Stimulated activated CD4-positive, alpha-beta T cell treated with anti-CD3 and anti-CD28 coated beads, Interleukin-4, amount 100 ng/mL, for 1 hour (primary cell): ENCODE measurements around the gene RC3H2.
"Not testable (repeated sequence)": the region's sequence is repeated elsewhere in the genome, so short reads cannot be mapped to it uniquely, and the experiment has no call there.

ENCODE experiments used
- DNase-seq: peaks from one replicate; pipeline ENCODE4 v3.0.0-alpha.2; 2020

RC3H2 gene

DNA sequence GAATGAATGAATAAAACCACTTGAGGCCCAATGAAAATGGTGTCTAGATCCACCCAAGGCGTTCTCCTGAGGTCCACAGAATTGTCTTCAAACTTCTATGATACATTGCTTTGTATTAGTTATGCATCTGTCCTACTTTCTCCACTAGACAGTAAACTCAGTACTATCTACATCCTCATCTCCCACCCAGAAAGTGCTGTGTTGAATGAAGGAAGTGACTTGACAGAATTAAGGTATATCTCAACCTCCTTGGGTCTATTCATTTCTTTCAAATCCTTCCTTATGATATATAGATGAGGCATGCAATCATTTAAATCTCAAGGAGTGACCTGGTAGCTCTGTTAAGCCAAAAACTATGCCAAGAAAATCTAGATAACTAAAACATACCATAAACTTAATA is 61.0 kb downstream of the RC3H2 start:
- DNase-seq = no peak

DNA sequence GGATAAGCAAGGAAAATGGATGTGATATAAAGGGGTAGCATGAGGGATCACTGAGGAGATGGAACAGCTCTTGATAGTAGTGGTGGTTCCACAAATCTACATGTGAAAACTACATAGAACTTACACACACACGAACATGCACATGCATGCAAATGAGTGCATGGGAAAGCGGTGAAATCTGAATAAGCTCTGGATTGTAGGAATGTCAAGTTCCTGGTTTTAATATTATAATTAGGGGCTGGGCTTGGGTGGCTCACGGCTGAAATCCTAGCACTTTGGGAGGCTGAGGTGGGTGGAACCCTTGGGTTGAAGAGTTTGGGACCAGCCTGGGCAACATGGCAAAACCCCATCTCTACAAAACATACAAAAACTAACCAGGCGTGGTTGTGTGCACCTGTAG is 63.7 kb downstream of the RC3H2 start:
- DNase-seq = no peak

DNA sequence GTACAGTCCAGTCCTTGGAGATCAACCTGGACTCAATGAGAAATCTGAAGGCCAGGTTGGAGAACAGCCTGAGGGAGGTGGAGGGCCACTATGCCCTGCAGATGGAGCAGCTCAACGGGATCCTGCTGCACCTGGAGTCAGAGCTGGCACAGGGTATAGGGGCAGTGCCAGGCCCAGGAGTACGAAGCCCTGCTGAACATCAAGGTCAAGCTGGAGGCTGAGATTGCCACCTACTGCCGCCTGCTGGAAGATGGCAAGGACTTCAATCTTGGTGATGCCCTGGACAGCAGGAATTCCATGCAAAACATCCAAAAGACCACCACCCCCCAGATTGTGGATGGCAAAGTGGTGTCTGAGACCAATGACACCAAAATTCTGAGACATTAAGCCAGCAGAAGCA is 66.7 kb downstream of the RC3H2 start:
- not testable (repeated sequence) for DNase-seq

DNA sequence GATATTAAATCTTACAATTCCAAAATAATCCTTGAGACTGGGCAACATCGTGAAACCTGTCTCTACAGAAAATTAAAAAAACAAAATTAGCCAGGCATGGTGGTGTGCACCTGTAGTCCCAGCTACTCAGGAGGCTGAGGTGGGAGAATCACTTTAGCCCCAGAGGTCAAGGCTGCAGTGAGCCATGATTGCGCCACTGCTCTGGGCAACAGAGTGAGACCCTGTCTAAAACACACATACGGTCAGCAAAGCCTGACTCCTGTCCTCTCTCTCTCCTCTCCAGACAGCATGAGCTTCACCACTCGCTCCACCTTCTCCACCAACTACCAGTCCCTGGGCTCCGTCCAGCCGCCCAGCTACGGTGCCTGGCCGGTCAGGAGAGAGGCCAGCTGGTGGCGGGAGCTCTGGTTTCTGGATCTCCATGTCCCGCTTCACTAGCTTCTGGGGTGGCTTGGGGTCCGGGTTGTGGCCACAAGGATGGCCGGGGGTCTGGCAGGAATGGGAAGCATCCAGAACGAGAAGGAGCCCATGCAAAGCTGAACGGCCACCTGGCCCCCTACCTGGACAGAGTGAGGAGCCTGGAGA is 67.8 kb downstream of the RC3H2 start:
- DNase-seq = no peak

DNA sequence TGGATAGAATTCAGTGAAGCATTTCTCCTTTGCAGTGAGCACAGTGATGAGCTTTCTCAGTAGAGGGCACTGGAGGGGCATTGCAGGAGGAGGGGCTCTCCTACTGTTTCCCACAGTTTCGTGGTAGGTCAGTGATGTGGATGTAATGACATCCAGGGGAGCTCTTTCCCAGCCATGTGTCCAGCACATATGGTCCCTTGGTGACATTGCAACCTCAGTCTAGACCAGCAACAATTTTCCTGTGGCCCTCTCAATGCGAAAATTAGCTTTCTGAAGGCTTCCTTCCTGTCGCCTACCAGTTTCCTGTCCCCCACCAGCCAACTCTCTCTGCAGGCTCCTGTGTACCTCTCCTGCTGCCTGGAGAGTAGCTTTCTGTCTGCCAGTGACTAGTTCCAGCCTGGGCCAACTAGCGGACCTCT is 69.8 kb downstream of the RC3H2 start:
- peak; percentile 13 for DNase-seq

DNA sequence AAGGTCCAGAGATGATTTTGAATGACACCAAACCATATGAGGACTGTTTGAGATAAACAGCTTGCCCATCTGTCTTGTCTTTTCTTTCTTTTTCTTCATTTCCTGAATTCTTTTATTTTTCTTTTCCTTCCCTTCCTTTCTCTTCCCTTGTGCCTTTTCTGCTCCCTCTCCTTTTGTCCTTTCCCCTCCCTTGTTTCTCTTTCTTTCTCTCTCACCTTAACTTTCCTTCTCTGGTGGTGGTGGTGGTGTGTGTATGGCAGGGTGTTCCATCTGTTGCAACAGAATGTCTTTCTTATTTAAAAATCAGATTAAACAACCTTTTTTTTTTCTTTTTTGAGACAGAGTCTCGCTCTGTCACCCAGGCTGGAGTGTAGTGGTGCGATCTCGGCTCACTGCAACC is 73.0 kb downstream of the RC3H2 start:
- no peak for DNase-seq

DNA sequence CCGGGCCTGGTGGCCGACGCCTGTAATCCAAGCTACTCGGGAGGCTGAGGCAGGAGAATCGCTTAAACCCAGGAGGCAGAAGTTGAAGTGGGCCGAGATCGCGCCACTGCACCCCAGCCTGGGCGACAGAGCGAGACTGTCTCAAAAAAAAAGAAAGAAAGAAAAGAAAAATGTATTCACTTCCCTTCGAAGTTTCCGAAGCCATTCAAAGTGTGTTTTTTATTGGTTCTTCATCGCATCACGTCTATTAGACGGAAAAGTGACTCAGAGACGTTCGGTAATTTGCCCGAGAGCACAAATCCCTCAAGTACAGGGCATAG is 76.2 kb downstream of the RC3H2 start:
- not testable (repeated sequence) for DNase-seq

DNA sequence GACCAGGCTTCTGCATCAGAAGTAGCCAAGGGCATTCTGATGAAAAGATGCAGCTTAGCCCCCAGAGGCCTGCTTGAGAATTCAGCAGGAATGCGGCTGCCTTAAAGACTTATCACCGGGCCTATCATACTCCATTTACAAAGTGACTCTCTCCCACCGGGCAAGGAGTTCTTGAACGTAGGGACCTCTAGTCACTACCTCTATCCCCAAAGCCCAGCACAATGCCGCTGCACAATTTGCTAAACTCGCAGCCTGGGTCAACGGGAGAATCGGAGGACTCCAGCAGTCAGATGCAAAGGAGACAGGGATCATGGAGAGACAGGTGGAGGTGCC is 77.4 kb downstream of the RC3H2 start:
- DNase-seq = no peak

DNA sequence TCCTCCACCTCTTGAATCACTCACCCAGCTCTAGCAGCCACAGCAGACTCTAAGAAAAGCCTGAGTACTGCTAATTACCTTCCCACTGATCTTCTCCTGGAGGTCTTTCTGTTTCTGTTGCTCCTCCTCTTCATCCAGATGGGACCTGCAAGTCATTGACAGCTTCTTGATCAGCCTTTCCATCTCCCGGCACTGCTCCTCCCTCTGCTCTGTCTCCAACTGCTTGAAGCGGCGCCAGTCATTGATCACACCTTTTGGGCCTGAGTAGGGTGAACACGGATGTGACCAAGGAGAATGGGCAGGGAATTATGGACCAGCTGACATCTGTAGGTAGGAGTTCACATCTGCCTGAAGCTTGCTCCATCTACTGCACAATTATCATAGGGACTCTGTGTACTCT is 82.2 kb downstream of the RC3H2 start:
- DNase-seq = no peak

DNA sequence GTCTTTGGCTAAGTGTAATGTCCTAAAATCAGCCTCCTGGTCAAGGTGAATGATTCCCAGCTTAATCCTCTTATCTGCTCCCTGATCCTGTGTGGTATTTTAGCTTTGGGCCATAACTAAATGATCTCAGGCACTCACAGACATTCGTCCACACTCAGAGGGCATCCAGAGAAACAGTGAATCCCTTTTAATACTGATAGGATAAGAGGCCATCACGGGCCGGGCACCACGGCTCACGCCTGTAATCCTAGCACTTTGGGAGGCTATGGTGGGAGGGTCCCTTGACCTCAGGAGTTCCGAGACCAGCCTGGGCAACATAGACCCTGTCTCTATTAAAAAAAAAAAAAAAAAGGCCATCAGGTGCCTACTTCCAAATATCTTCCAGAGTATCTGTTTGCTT is 83.1 kb downstream of the RC3H2 start:
- no peak for DNase-seq

DNA sequence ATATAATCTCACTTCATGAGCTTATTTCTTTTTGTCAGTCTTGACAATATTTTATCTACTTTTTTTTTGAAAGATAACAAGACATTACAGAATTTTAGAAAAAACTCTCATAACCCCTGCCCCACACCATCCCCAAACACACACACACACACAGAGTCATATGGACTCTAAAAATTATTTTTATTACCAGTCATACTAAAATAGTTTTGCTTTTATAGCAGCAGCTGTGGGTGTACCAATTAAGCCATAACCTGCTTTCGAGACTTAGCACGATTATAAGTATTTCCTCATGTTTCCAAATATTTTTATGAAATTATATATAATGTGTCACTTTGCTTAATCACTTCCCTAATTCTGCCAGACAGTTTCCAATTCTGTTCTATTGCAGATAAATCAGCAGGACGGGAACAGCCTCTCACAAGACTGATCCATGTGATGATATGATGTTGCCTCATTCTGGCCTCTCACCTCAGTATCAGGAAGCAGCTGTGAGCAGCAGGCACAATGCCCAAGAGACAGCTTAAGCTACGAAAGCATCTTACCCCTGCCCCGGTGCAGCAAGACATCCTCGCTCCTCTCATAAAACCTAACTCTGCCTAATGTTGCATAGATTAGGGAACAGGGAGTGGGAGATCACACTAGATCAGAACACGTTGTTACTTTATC is 83.7 kb downstream of the RC3H2 start:
- DNase-seq = no peak

DNA sequence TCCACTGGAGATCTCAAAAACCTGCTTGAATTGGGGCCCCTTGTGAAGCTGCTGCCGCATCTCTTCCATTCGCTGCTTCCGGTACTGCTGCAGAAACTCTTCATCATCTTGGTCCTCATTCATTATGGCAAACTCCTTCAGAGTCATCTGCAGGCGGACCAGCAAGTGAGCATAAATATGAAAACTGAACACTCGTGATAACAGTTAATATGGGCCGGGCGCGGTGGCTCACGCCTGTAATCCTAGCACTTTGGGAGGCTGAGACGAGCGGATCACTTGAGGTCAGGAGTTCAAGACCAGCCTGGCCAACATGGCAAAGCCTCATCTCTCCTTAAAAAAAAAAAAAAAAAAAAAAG is 84.7 kb downstream of the RC3H2 start:
- no peak for DNase-seq

DNA sequence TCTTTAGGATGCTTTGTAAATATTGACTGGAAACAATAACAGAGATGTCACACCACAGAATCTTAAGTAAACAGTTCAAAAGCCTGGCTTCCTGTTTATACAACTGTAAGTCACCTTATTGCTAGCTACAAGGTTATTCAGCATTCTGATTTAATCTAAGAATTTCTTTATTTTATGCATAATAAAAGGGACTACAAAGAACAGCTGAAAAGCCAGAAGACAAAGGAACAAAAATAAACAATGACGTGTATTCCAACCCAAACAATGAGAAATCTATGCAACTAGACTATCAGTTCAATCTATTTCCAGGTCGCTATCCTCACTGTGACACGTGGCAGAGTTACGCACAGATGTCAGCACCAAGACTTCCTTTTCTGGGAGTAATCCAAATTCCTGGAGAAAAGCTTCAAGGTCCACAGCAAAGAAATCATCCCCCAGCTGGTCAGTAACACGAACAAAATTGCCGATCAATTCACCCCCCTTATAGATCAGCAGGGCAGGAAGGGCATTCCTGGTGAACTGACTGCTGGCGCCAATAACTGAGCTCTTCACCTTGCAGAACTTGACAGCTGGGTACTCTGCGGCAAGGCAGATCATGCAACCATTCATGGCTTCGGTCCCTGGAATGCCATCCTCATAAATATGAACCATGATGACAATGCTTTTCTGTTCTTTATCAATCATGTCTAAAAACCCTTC is 85.2 kb downstream of the RC3H2 start:
- DNase-seq = no peak

DNA sequence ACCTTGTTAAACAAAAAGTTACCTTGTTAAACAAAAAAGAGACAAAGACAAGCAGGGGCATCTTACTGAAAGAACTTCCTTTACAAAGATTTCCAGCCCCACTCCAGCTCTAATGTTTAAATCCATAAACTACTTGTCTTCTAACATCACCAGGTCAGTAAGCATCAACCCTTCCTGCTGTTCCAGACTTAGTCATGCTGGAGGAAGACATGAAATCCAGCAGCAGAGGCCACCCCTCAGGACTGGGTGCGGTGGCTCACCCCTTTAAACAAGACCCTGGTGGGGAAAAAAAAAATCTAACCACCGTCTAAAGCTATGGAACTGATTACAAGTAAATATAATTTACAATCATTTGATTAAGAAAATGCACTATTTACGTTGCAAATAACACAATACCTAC is 85.8 kb downstream of the RC3H2 start:
- DNase-seq = no peak

DNA sequence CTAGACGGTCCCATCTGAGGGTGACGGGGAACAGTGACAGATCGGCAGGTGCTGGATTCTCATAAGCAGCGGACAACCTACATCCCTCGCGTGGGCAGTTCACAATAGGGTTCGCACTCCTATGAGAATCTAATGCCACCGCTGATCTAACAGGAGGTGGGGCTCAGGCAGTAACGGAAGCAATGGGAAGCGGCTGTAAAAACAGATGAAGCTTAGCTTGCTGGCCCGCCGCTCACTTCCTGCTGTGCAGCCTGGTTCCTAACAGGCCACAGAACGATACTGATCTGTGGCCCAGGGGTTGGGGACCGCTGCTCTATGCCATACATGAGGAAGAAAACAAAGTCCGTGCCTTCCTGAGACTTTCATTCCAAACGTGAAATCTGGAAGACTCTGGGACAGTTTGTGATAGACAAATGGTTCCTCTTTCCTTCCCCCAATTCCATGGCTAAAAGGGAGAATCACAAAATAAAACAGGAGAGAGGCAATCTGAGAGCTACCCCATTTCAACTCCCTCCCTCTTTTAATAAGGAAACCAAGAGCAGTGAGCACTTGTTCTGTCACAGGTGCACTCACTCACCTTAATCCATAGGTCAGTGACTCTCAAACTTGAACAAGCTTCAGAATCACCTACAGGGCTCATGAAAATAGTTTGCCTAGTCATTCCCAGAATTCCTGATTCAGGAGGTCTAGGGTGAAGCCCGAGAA is 88.8 kb downstream of the RC3H2 start:
- peak; percentile 25 for DNase-seq

DNA sequence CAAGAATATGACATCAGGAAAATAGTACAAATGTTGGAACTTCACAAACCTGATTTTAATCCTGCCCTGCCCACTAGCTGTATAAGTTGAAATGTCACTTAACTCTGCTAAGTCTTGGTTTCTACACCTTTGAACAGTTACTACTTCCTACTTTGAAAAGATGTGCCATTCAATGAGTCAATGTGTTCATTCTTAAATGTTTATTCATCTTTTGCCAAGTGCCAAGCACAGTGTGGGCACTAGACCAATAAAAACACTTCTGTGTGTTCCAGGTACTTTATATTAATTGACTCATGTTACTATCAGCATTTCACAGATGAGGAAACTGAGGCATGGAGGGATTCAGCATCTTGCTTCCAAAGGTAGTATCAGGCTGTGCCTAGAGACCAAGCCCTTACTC is 89.6 kb downstream of the RC3H2 start:
- no peak for DNase-seq

DNA sequence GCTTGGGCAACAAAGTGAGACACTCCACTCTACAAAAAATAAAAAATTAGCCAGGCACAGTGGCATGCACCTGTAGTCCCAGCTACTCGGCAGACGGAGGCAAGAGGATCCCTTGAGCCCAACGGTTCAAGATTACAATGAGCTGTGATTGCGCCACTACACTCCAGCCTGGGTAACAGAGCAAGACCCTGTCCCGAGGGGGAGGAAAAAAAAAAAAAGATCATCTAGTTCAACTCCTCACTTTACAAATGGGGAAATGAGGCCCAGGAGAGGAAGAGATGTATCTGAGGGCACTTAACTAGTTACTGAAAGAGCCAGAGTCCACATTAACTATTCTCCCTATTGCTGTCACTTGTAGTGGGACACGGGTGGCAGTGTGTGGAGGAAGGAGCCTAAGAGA is 90.6 kb downstream of the RC3H2 start:
- no peak for DNase-seq

DNA sequence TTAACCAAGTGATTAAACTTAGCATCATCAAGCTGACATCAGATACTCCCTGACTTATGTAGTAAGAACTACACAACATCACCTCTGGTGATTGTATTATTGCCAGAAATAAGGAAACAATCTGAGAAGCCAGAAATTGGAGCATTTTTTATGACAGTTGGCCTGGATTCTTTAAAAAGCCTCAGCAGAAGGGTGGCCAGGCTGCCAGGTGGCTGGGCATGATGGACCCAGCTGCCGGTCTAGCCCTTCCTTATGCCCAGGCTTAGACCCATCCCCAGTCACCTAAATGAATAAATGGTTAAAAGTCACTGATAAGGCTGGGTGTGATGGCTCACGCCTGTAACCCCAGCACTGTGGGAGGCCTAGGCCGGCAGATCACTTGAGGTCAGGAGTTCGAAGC is 92.4 kb downstream of the RC3H2 start:
- no peak for DNase-seq

DNA sequence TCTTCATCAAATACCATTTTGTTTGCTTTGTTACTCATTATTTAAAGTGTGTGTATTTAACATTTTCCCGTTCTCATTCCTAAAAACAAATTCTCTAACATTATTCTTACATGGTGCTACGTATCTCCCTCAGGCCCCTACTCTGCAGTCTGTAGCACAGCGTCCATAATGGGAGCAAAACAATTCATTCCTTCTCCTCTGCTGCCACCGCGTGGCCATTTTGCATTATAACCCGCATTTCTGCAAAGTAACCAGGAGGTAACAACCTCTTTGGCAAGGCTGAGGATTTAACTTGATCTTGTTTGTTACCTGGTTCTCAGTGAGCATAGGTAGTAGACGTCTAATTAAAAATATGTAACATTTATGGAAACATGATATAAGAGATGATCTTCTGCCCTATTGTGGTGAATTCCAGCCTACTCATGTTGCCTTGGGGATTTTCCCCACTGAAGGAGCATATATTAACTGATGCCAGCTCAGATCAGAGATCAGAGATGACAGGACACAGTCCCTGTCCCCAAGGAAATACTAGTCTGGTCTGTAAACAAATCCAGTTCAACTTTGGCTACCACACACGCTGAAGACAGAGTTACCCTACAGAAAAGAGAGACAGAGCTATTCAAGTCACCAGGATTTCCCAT is 94.7 kb downstream of the RC3H2 start:
- peak; percentile 75 for DNase-seq

DNA sequence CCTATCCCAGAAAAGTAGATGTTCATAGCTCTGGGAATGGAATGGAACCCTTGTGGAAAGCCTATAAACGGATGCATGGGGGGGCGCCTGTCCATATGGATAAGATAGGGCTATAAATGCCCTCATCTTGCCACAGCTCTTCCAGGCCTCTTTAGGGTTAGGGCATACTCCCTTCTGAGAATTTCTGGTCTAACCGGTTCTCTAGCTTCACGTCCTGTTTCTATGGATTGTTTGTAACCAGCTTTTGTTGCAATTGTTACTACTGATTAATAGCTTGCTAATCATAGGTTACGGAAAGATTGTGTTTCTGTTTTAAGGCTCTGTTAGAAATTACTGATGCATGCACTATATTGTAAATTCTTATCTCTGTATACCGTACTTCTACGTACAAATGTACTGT is 95.9 kb downstream of the RC3H2 start:
- DNase-seq = not testable (repeated sequence)

DNA sequence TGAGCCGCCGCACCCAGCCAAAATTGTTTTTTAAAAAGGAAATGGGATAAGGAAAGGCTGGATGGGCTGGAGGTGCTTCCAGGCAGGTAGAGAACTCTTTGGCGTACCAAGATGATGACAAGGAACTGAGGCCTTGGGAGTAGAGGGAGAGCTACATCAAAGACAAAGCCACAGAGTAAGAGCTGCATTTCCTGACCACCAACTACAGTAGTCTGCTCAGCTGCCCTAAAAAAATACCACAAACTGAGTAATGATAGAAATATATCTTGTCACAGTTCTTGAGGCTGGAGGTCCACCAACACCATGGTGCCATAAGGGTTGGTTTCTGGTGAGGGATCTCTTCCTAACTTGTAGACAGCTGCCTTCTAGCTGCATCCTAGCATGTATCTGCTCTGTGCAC is 97.0 kb downstream of the RC3H2 start:
- no peak for DNase-seq

DNA sequence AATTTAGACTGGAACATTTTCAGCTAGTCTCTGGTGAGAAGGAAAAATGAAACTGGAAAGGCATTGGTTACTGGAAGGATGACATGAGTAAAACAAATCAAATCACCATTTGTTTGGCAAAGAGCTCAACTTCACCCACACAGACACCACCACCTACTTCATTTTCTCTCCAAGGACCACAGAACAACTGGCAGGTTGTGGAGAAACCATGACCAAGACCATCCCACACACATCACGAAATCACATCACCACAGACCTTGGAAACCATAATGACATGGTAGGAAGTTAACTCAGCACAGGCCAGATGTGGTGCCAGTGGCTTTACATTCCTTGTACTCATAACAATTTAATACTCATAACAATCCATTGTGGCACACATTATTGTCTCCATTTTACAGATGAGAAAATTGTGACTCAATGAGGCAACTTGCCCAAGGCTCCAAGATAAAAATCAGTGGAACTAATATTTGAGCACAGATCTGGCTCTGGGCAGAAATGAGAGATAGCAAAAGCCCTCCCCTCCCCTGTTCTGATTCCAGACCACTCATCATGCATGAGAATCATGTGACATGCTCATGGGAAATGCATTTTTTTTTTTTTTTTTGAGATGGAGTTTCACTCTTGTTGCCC is 97.8 kb downstream of the RC3H2 start:
- no peak for DNase-seq

DNA sequence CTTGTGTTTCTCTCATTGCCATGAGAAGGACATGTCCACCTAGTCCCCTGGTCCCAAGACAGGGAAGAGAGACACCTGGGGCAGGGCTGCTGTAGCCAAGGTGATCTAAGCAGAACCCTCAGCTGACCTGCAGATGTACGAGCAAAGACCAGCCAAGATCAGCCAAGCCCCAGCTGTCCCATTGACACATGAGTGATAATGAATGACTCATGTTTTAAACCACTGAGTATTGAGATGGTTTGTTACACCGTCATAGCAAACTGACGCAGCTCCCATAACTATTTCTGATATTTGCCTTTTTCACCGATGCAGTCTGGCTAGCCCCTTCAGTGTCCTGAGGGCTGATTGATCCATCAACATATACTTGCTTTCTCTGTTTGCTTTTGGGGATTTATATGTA is 98.5 kb downstream of the RC3H2 start:
- no peak for DNase-seq
